Naive thymus-derived CD8-positive, alpha-beta T cell (primary cell): ENCODE data around the gene FSD1. TPM values are rescaled to one million over a fixed set of nuclear protein-coding genes. Genes with fewer than 3 reads are reported as not detected.
A peak's percentile ranks its signal among the peaks of the same experiment; 100 is the strongest.

ENCODE experiments used
- ATAC-seq, 2 donors: fragments of 150-1000 bp; cut with Tn5 transposase in 1 of 2; sonication (Bioruptor Pico), chemical (Tn5 transposase) in 1 of 2; 1 replicate in 1 of 2; 2 replicates in 1 of 2; pipeline ENCODE4 v1.10.0; 2021; ENCODE audit warnings: mild to moderate bottlenecking in 2 of 2, moderate library complexity in 2 of 2
- POLR2A ChIA-PET: fragments of 350-600 bp; sonication (Branson Sonifier 250); formaldehyde crosslinking; loops from one replicate; lab custom pipeline; 2021; ENCODE audit warnings: antibody characterized with exemption; lab: Charles Lee
- DNase-seq, 10 donors: peaks; one replicate each; pipeline versions ENCODE4 v3.0.0 to v3.0.0-alpha.2; 2020 to 2022
- H3K27ac Mint-ChIP-seq, 10 donors: one replicate each; pipeline ENCODE4 v1.8.0; 2020 to 2022; ENCODE audit warnings: mild to moderate bottlenecking in 10 of 10, mixed read lengths in 10 of 10, moderate library complexity in 4 of 10, inconsistent platforms in 1 of 10
- H3K27me3 Mint-ChIP-seq, 5 donors: one replicate each; pipeline ENCODE4 v1.8.0; 2021 to 2022; ENCODE audit warnings: mixed read lengths in 5 of 5
- H3K36me3 Mint-ChIP-seq, 3 donors: one replicate each; pipeline ENCODE4 v1.8.0; 2020 to 2022; ENCODE audit warnings: mixed read lengths in 3 of 3, mild to moderate bottlenecking in 2 of 3, inconsistent platforms in 1 of 3
- H3K4me1 Mint-ChIP-seq, 4 donors: one replicate each; pipeline ENCODE4 v1.8.0; 2021 to 2022; ENCODE audit warnings: mixed read lengths in 4 of 4
- H3K4me3 Mint-ChIP-seq, 10 donors: one replicate each; pipeline ENCODE4 v1.8.0; 2020 to 2022; ENCODE audit warnings: mild to moderate bottlenecking in 10 of 10, mixed read lengths in 10 of 10, moderate library complexity in 6 of 10, inconsistent platforms in 1 of 10
- H3K9me3 Mint-ChIP-seq, 9 donors: one replicate each; pipeline ENCODE4 v1.8.0; 2020 to 2022; ENCODE audit warnings: mixed read lengths in 9 of 9, mild to moderate bottlenecking in 3 of 9, inconsistent platforms in 1 of 9, moderate library complexity in 1 of 9
- polyA plus RNA-seq, 3 donors: library from polyadenylated mRNA; unstranded; fragments of 300-500 nt; fragmentation: Illumina TruSeq; gene quantifications; one replicate each; pipeline ENCODE4 v1.2.3, GENCODE V29; 2021
- total RNA-seq, 8 experiments: library from RNA in 2 of 8; stranded (reverse) in 2 of 8; gene quantifications; one replicate each; pipeline ENCODE4 v1.2.3 and lab custom pipeline; 2021 to 2026

FSD1 gene
- total and polyA plus RNA-seq, 5 experiments from 2014 or later: 1.4 to 4.0 (median 3.4) TPM

GRCh38 chr19:4291184-4291732 lies 13.1 kb upstream of the FSD1 start:
- ATAC-seq: no peak
- H3K27ac Mint-ChIP-seq: peak overlapping the region in 1 of 10 donors; percentile 9
- no peak overlapping the region for H3K4me3 Mint-ChIP-seq
- peaks cover 0 to 38% (median 2%) of the 10 kb centered on the region in 3 donors for H3K36me3 Mint-ChIP-seq
- no peaks in the 10 kb centered on the region for H3K27me3 Mint-ChIP-seq
- POLR2A ChIA-PET: interaction anchor here (0.5 kb wide), 1 partner anchor 576 kb away, joined by 3 read pairs; the partner anchor contains the start of gene PLIN3
- no peak for DNase-seq
- H3K9me3 Mint-ChIP-seq: no peaks in the 10 kb centered on the region
- peaks cover 0 to 2% (median 0%) of the 10 kb centered on the region in 4 donors for H3K4me1 Mint-ChIP-seq

- ATAC-seq (no peak), DNase-seq (no peak)
- Mint-ChIP-seq H3K27ac (no peak overlapping the region), H3K4me3 (no peak overlapping the region), H3K4me1 (peaks cover 0 to 6% (median 2%) of the 10 kb centered on the region in 4 donors), H3K36me3 (peaks cover 0 to 44% (median 2%) of the 10 kb centered on the region in 3 donors), H3K9me3 (no peaks in the 10 kb centered on the region), H3K27me3 (no peaks in the 10 kb centered on the region)
- POLR2A ChIA-PET: no interaction called here
Observed at GRCh38 chr19:4292515-4292914, 11.9 kb upstream of the FSD1 start.

- H3K27me3 Mint-ChIP-seq: no peaks in the 10 kb centered on the region
Observed at GRCh38 chr19:4294389-4294788, 10.0 kb upstream of the FSD1 start.

GRCh38 chr19:4295972-4296771 lies 8.2 kb upstream of the FSD1 start:
- DNase-seq (no peak), ATAC-seq (peak in 1 of 2 donors; percentile 40)
- no peaks in the 10 kb centered on the region for H3K27me3 Mint-ChIP-seq
- POLR2A ChIA-PET: no interaction called here
- H3K4me3 Mint-ChIP-seq: no peak overlapping the region
- H3K4me1 Mint-ChIP-seq: peaks cover 11 to 34% (median 18%) of the 10 kb centered on the region in 4 donors
- peak overlapping the region in 8 of 10 donors; percentile 7 to 86 (median 44) for H3K27ac Mint-ChIP-seq
- H3K36me3 Mint-ChIP-seq: peaks cover 0 to 48% (median 0%) of the 10 kb centered on the region in 3 donors
- no peaks in the 10 kb centered on the region for H3K9me3 Mint-ChIP-seq

More at GRCh38 chr19:4294389-4294788, 10.0 kb upstream of the FSD1 start:
- H3K4me1 Mint-ChIP-seq: peaks cover 6 to 18% (median 9%) of the 10 kb centered on the region in 4 donors
- H3K4me3 Mint-ChIP-seq: no peak overlapping the region
- ATAC-seq (no peak), DNase-seq (no peak)
- H3K36me3 Mint-ChIP-seq: peaks cover 0 to 48% (median 2%) of the 10 kb centered on the region in 3 donors
- H3K27ac Mint-ChIP-seq: peak overlapping the region in 2 of 10 donors; percentile 12 to 33
- H3K9me3 Mint-ChIP-seq: no peaks in the 10 kb centered on the region
- POLR2A ChIA-PET: no interaction called here

- H3K27ac Mint-ChIP-seq: peak overlapping the region; percentile 76 to 96 (median 86)
- ATAC-seq: no peak
Observed at GRCh38 chr19:4297901-4298809, 6.2 kb upstream of the FSD1 start.

GRCh38 chr19:4298810-4299550 lies 5.4 kb upstream of the FSD1 start:
- peak overlapping the region in 6 of 10 donors; percentile 3 to 93 (median 66) for H3K4me3 Mint-ChIP-seq
- H3K27ac Mint-ChIP-seq: peak overlapping the region; percentile 76 to 96 (median 86)
- H3K36me3 Mint-ChIP-seq: peaks cover 0 to 27% (median 0%) of the 10 kb centered on the region in 3 donors
- POLR2A ChIA-PET: interaction anchor here (0.9 to 1.1 kb wide), 2 partner anchors 29 to 45 kb away, joined by 3 to 6 read pairs; no protein-coding TSS in a partner anchor
- no peaks in the 10 kb centered on the region for H3K27me3 Mint-ChIP-seq
- no peak for DNase-seq
- ATAC-seq: no peak
- H3K9me3 Mint-ChIP-seq: no peaks in the 10 kb centered on the region
- H3K4me1 Mint-ChIP-seq: peaks cover 25 to 58% (median 40%) of the 10 kb centered on the region in 4 donors

More at GRCh38 chr19:4297901-4298809, 6.2 kb upstream of the FSD1 start:
- H3K4me3 Mint-ChIP-seq: peak overlapping the region in 5 of 10 donors; percentile 3 to 80 (median 60)
- H3K9me3 Mint-ChIP-seq: no peaks in the 10 kb centered on the region
- POLR2A ChIA-PET: interaction anchor here (0.9 kb wide), 1 partner anchor 46 kb away, joined by 6 read pairs; no protein-coding TSS in a partner anchor
- H3K36me3 Mint-ChIP-seq: peaks cover 0 to 34% (median 0%) of the 10 kb centered on the region in 3 donors
- peaks cover 22 to 51% (median 35%) of the 10 kb centered on the region in 4 donors for H3K4me1 Mint-ChIP-seq
- no peak for DNase-seq
- H3K27me3 Mint-ChIP-seq: no peaks in the 10 kb centered on the region

- Mint-ChIP-seq H3K4me3 (peak overlapping the region; percentile 45 to 99 (median 85)), H3K27ac (peak overlapping the region; percentile 75 to 99 (median 96)), H3K4me1 (peaks cover 25 to 66% (median 46%) of the 10 kb centered on the region in 4 donors), H3K36me3 (peaks cover 0 to 14% (median 0%) of the 10 kb centered on the region in 3 donors), H3K27me3 (no peaks in the 10 kb centered on the region), H3K9me3 (no peaks in the 10 kb centered on the region)
- POLR2A ChIA-PET: interaction anchor here (0.8 to 1.1 kb wide), 2 partner anchors 22 to 28 kb away, joined by 3 read pairs; no protein-coding TSS in a partner anchor
- DNase-seq: no peak
- ATAC-seq: no peak
Observed at GRCh38 chr19:4300589-4300988, 3.8 kb upstream of the FSD1 start.

GRCh38 chr19:4301590-4302242 lies 2.7 kb upstream of the FSD1 start:
- no peaks in the 10 kb centered on the region for H3K27me3 Mint-ChIP-seq
- H3K9me3 Mint-ChIP-seq: no peaks in the 10 kb centered on the region
- DNase-seq (peak in 3 of 10 donors; percentile 29 to 41 (median 41)), ATAC-seq (peak; percentile 29 to 50)
- POLR2A ChIA-PET: interaction anchor here (1.3 to 3.9 kb wide), 6 partner anchors 20 to 55 kb away, joined by 5 to 30 read pairs (median 8); partner anchors contain the start of genes MPND and YJU2
- H3K27ac Mint-ChIP-seq: peak overlapping the region; percentile 96 to 99 (median 97)
- H3K4me1 Mint-ChIP-seq: peaks cover 22 to 64% (median 46%) of the 10 kb centered on the region in 4 donors
- H3K4me3 Mint-ChIP-seq: peak overlapping the region; percentile 86 to 99 (median 95)
- peaks cover 0 to 9% (median 0%) of the 10 kb centered on the region in 3 donors for H3K36me3 Mint-ChIP-seq

GRCh38 chr19:4302243-4302640 lies 2.2 kb upstream of the FSD1 start, which contains the start of gene TMIGD2:
TMIGD2 (minus strand) TSS chr19:4302389; CDS start chr19:4302385, 4 bp downstream.
- peaks cover 0 to 4% (median 0%) of the 10 kb centered on the region in 3 donors for H3K36me3 Mint-ChIP-seq
- H3K4me1 Mint-ChIP-seq: peaks cover 22 to 60% (median 46%) of the 10 kb centered on the region in 4 donors
- H3K27ac Mint-ChIP-seq: peak within 1 kb of the TSS; percentile 96 to 99 (median 97)
- H3K9me3 Mint-ChIP-seq: no peaks in the 10 kb centered on the region
- ATAC-seq (peak; percentile 37 to 43), DNase-seq (peak in 6 of 10 donors; percentile 23 to 37 (median 32))
- no peaks in the 10 kb centered on the region for H3K27me3 Mint-ChIP-seq
- POLR2A ChIA-PET: interaction anchor here (0.5 to 3.9 kb wide), 8 partner anchors 16 to 57 kb away, joined by 3 to 30 read pairs (median 6); partner anchors contain the start of genes MPND and YJU2
- H3K4me3 Mint-ChIP-seq: peak within 1 kb of the TSS; percentile 86 to 99 (median 95)

GRCh38 chr19:4303819-4304537 lies 420 bp upstream of the FSD1 start:
- Mint-ChIP-seq H3K4me3 (peak overlapping the region; percentile 58 to 93 (median 69)), H3K36me3 (no peaks in the 10 kb centered on the region), H3K9me3 (no peaks in the 10 kb centered on the region), H3K27ac (peak overlapping the region in 9 of 10 donors; percentile 74 to 99 (median 88)), H3K4me1 (peaks cover 19 to 51% (median 42%) of the 10 kb centered on the region in 4 donors), H3K27me3 (no peaks in the 10 kb centered on the region)
- ATAC-seq: no peak
- DNase-seq: no peak
- POLR2A ChIA-PET: interaction anchor here (0.6 to 3.9 kb wide), 7 partner anchors 18 to 481 kb away, joined by 3 to 30 read pairs (median 4); partner anchors contain the start of gene MPND
